Endothelial cell of umbilical vein (primary cell): ENCODE results near the gene FADS2.

Source experiments
- CTCF ChIP-seq, 2 donors: IDR thresholded peaks; 1 replicate in 1 of 2; 2 replicates in 1 of 2; pipeline ENCODE4 v1.5.1; 2011; ENCODE audit warnings: low read length in 2 of 2, mild to moderate bottlenecking in 2 of 2, moderate library complexity in 2 of 2, control low read depth in 1 of 2, inconsistent platforms in 1 of 2, low read depth in 1 of 2; ENCODE audit not compliant: insufficient read depth in 1 of 2; ENCODE audit errors: extremely low read depth in 1 of 2
- EZH2 ChIP-seq: IDR thresholded peaks from 2 replicates; pipeline ENCODE4 v1.6.1; 2012; ENCODE audit warnings: borderline replicate concordance, low read depth, mild to moderate bottlenecking, moderate library complexity, low read length, inconsistent platforms; ENCODE audit not compliant: severe bottlenecking

GRCh38 chr11:61833926-61834277, 5.8 kb downstream of the FADS2 start:
- TF ChIP-seq CTCF (IDR thresholded peaks at IDR 0.05; ENCODE audit: extremely low read depth in 1 of 2, insufficient read depth in 1 of 2, low read depth in 1 of 2, low read length in 2 of 2) = no peak
- TF ChIP-seq EZH2 = no peak
